Measurements from ENCODE around the gene IFNL3.

- no peak for TF ChIP-seq CTCF (IDR thresholded peaks at IDR 0.05)
- TF ChIP-seq POLR2A (IDR thresholded peaks at IDR 0.05) = no peak
- TF ChIP-seq EP300 (IDR thresholded peaks at IDR 0.05) = no peak
Measured at GRCh38 chr19:39238209-39238608, 6.6 kb downstream of the IFNL3 start.
